ENCODE data around the gene RAPGEF4.
"Not testable (repeated sequence)": the region's sequence is repeated elsewhere in the genome, so short reads cannot be mapped to it uniquely, and the experiment has no call there.

The RAPGEF4 gene

DNA sequence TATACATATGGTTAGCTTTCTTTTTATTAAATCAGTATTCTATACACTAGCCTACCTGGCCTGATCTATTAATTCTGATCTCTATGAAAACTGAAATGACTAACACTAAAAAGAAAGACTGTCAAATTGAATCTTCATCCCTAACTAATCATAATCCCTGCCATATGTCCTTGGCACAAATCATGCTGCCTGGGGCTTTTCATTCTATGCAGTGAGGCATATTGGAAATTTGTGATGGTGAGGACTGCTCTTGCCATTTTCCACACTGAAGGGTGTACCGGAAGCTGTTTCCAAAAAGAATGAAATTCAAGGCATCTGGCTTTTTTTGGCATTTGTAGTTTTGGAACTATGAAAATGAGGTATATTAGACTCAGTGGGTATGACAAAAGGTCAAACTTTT is 39.7 kb downstream of the RAPGEF4 start:
- no peak for DNase-seq

DNA sequence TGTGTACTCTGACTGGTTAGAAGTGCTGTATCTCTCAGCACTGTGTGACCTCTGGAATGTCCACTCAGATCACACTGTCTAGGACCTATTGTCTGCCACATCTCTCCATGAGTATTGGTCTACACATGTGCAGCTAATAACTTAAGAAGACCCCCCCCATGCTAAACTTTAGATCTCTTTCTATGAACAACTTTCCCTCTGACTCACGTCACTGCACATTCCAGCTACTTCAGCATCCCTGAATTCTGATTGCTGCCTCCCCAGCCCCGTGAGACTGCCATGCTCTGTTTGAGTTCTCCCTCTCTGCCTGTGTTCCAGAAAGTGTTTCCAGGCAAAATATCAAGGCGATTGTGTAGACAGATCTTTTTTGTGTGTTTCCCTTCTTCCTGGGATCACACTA is 41.8 kb downstream of the RAPGEF4 start:
- no peak for DNase-seq

DNA sequence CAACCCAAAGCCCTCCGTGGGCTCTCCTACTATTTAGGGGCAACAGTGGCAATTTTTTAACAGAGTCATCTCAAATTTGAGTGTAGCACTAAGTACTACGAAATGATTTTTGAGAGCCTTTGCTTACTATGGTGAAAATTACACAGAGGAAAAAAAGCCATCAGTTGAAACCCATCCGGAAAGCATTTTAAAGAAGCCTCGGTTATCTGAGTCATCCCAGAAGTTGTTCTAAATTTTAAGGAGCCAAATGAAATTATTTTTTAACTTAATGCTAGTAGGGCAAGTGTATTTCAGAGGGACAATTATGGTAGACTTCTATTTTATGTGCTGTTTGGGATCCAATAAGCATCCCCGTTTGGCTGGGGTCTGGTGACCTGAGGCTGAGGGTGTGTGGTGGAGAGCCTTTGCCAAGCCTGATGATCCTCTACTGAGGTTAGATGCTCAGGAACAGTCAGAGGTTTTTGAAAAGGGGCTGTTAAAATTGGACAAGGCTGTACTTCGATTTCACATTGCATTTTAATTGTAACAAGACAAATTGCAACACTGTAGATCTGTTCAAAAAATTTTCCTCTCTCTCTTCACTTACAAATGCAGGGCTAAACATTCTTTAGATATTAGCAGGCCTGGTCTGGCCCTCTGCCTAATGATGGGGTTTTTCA is 47.0 kb downstream of the RAPGEF4 start:
- no peak for DNase-seq

DNA sequence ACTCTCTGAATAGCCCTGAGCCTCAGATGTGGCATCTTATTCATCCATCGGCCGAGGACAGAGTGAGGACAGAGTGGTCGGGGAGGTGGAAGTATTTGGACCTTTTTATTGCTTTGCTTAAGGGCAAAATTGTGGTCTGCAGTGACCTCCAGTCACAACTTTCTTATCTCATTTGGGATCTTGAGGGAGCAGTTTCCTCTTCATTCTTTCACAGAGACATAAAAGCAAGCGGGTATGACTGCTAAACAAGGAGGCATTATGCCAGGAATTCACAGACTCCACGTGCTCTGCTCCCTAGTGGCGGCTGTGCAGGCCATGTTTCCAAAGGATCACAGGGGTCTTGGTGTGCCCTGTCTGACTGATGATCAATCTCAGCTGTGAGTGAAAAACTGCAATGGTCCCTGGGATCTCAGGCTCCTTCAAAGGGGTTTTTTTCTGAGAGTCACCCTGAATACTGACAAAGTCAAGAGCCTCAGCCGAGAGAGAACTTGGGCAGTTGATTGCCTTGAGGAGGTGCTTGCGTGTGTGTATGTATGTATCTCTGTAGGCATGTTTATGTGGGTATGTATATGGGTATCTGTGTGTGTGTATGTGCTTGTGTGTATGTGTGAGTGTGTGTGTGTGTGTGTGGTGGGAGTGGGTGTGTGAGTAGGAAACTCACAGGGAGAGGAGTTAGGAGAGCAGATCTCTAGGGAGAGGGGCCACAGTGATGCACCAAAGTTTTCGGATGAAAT is 47.7 kb downstream of the RAPGEF4 start:
- DNase-seq = no peak

DNA sequence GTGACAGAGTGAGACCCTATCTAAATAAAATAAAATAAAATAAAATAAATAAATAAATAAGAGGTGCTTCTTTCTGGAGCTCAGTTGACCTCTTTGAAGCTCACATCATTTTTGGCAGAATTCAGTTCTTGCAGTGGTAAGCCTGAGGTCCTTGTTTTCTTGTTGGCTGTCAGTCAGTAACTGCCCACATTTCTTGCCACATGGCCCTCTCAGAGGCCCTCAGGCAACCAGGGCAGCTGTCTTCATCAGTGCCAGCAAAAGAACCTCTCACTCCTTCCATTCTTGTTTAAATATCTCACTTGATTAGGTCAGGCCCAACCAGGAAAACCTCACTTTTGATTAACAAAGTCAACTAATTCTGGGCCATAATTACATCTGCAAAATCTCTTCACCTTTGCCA is 53.2 kb downstream of the RAPGEF4 start:
- DNase-seq = no peak

- no peak for DNase-seq
These were observed 54.8 kb downstream of the RAPGEF4 start for GRCh38 chr2:172790404-172790803.

DNA sequence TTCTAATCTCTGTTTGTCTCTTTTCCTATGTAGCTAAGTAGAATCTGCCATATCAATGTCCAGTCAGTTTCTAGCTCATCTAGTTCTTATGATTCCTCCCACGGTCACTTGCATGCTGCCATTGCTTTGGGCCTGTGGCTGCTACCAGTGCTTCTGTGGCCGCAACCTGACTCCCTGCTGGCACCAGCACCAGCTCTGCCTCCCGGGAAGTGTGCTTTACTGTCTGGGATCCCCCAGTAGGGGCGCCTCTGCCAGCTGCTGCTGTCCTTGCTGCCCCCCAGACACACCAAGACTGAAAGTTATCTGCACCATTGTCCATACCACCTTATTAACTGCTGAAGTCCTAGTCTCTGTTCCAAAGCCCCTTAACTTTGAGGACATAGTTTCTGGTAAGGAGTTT is 56.3 kb downstream of the RAPGEF4 start:
- no peak for DNase-seq

DNA sequence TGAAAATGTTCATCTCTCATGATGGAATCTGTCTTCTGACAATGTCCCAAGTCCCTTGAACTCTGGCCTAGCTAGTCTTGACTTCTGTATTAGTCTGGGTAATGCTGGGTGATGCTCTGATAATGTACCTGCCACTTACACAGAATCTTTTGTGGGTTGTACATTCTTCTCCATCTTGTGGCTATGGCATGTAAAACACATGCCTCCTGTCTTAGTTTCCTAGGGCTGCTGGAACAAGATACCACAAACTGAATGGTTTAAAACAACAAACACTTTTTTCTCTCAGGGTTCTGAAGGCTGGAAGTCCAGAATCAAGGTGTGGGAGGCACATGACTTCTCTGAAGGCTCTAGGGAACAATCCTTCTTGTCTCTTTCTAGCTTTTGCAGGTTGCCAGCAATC is 57.1 kb downstream of the RAPGEF4 start:
- no peak for DNase-seq

DNA sequence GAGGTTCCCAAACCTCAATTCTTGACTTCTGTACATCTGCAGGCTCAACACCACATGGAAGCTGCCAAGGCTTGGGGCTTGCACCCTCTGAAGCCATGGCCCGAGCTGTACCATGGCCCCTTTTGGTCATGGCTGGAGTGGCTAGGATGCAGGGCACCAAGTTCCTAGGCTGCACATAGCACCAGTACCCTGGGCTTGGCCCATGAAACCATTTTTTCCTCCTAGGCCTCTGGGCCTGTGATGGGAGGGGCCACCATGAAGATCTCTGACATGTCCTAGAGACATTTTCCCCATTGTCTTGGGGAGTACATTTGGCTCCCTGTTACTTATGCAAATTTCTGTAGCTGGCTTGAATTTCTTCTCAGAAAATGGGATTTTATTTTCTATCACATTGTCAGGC is 67.7 kb downstream of the RAPGEF4 start:
- DNase-seq = not testable (repeated sequence)

DNA sequence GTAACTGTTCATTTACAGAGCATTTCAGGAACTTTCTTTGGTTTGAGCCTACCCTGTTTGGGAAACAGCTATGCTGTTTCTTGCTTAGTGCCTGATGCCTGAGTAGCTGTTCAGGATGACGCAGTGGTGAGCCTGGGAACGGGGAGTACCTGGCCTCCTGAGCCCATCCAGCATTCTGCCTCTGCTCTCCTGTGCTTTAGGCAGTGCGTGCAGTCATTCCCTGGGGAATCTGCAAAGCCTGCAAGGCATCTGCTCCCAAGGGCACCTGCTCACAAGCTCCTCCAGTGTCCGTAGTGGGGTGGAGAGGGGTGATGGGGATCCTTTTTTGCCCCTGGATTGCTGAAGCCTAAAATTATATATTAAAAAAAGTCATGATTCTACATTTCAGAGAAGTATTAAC is 68.8 kb downstream of the RAPGEF4 start:
- DNase-seq = no peak

- peak; percentile 18 to 51 for DNase-seq
These were observed 70.8 kb downstream of the RAPGEF4 start for GRCh38 chr2:172806493-172806892.

DNA sequence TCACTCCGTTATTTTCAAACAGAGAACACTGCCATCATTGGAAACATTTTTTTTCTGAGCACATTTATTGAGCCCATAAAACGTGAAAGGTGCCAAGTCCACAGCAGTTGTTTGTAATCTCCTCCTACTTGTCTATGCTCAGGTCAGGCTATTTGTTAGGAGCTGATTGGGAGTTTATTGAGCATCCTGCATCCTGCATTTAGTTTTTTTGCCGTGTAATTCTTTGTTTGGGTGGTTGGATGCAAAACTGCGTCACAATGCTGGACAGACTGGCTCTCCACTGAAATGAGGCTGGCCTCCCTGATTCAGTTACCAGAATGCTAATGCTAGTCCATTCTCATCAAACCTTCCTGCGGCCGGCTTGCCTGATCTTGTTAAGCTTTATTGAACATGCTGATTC is 71.4 kb downstream of the RAPGEF4 start:
- DNase-seq = no peak

GRCh38 chr2:172808156-172808555 is 72.5 kb downstream of the RAPGEF4 start:
- no peak for DNase-seq

DNA sequence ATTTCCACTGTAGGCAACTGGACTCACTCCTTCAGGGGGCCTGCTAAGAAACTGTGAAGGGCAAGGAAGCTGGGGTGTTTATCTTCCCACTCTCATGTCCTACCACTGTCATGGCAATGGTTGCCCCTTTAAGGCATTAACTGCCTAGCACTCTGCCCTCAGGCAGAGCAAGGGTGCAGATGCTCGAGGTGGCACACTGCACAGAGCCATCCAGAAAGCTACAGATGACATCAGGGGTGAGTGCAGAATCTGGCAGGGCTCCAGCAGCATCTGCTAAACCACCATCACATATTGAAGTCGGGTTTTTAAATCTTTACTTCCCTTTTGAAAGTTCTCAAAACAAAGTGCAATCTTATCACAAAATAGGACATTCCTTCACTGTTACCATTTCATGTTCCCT is 75.4 kb downstream of the RAPGEF4 start:
- DNase-seq = no peak

- no peak for DNase-seq
These were observed 76.6 kb downstream of the RAPGEF4 start for GRCh38 chr2:172812158-172812744.

DNA sequence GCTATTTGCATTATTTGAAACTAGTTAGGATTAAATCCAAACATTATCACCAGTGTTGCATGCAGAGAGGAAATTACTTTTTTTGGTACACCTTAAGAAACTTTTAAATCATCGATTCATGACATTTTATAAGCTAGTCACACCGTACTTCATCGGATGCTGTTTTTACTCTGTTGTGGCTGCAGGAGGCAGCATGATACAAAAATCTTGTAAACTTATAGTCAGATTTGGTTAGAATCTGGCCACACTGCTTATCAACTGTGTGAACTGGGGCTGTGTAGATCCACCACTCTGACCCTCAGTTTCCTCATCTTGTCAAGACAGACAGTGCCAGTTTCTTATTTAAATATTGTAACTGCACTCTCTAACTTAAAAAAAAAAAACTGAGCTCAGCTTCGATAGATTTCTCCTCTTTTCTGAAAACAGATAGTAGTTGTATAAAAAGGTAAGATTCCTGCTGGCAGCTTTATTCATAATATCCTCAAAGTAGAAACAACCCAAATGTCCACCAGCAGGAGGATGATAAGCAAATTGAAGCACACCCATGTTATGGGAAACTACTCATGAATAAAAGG is 77.8 kb downstream of the RAPGEF4 start:
- DNase-seq = no peak

DNA sequence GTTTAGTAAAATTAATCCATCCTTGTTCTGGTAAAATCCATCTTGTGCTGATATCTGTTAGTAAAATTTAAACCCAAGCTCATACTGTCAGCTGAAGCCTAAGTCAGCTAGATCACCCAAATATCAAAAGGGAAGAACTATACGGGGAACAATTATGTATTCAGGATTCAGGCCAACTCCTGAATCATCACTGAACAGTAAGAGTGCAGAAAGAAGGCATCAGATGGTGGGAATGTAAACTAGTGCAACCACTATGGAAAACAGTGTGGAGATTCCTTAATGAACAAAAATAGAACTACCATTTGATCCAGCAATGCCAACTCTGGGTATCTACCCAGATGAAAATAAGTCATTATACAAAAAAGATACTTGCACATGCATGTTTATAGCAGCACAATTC is 81.8 kb downstream of the RAPGEF4 start:
- no peak for DNase-seq

DNA sequence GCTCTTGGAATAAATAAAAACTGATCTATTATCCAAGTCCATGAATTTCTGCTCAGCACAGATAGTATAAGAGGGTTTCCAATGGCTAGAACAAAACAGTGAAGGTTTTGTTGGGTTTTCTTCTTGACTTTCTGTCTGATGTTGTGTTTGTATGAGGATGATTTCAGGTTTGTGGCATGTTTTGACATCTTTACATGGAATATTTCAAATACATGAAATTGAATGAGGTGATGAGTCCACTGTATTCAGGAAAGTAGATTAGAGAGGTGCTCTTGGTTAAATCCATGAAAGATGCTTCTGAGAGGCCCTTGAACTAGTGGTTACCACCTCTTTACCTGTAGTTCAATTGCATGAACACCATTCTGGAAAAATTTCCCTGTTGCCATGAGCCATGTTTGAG is 84.3 kb downstream of the RAPGEF4 start:
- no peak for DNase-seq

DNA sequence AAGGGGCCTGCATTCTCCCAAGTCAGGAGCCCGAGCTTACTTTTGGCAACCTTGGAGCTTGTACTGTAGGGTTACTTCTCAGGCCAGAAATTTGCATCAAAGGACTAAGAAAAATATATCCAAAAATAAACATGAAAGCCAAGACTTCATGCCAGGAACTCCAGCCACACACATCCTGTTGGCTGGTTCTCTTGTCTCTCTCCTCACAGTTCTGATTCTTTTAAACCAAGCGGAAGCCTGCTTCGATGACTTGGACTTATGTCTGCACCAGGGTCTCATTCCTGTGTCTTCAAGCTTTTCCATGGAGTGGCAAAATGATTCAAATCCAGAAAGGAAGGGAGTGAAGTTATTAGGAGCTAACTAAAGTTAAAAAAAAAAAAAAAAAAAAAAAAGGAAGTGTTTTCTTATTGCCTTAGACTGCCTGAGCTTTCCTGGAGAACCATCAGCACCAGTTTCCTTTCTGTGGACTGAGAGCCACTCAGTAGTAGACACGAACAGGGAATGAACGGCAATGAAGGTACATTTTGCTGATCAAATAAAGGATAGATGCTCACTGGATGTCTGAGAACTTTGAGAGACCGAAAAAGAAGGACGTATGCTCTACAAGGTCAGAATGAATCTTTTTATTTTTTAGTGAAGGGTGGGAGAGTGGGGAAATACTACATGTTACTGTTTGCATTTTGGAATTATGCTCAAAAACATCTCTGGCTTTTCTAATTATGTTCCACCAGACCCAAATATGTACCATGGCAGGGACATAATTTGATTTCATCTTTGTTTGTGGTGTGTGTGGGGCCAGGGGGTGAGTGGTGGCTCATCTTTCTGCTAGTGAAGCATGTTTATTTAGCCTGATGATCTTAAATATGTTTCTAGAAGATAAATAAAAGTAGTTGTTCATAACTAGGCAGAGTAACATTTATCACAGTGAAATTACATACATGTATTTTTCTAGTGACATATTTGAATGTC is 86.0 kb downstream of the RAPGEF4 start:
- DNase-seq = no peak

GRCh38 chr2:172822585-172822984 is 86.9 kb downstream of the RAPGEF4 start:
- DNase-seq = no peak

- no peak for DNase-seq
These were observed 87.7 kb downstream of the RAPGEF4 start for GRCh38 chr2:172823261-172823850.

- DNase-seq = no peak
These were observed 90.9 kb downstream of the RAPGEF4 start for GRCh38 chr2:172826522-172826921.
